ENCODE data around the gene CIDEC. TPM values are rescaled to one million over a fixed set of nuclear protein-coding genes. Genes with fewer than 3 reads are reported as not detected.

The CIDEC gene
- polyA plus RNA-seq, 3 donors, result 0.08 TPM; not detected in 2

DNA sequence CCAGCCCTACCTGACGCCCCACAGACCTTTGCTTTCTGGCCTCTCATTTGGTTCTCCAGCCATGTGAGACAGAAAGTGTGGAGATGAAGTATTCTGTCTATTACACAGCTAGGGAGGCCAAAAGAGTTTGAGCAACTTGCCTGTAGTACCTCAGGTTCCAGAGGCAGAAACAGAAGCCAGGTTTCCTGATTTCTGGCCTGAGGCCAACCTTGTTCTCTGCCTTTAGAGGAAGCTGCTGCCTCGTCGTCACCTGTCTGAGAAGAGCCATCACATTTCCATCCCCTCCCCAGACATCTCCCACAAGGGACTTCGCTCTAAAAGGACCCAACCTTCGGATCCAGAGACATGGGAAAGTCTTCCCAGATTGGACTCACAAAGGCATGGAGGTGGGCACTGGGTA lies 26.4 kb upstream of the CIDEC start:
- no peaks in the 10 kb centered on the region for H3K9me3 Mint-ChIP-seq
- intact Hi-C loops (cut with micrococcal nuclease), result no loop called here
- Histone ChIP-seq H3K27me3 (ENCODE audit: control insufficient read depth in 2 of 2, insufficient read depth in 2 of 2, low read length in 2 of 2) (no peaks in the 10 kb centered on the region), H3K79me2 (ENCODE audit: insufficient read depth, low read length) (no peaks in the 10 kb centered on the region), H2AFZ (ENCODE audit: insufficient read depth, low read depth, low read length, poor library complexity, severe bottlenecking) (no peak overlapping the region), H4K20me1 (ENCODE audit: insufficient read depth, low read length) (no peaks in the 10 kb centered on the region), H3K27ac (ENCODE audit: low read depth in 1 of 2, low read length in 2 of 2) (no peak overlapping the region), H3K36me3 (replicated peaks in 1 of 2; ENCODE audit: control insufficient read depth in 1 of 2, insufficient read depth in 2 of 2, low read length in 2 of 2) (no peaks in the 10 kb centered on the region), H3K9ac (ENCODE audit: insufficient read depth, low read length, poor library complexity, severe bottlenecking) (no peak overlapping the region), H3K4me1 (ENCODE audit: control insufficient read depth in 1 of 2, insufficient read depth in 2 of 2, low read length in 2 of 2) (peaks cover 7 to 14% of the 10 kb centered on the region in 2 donors), H3K9me3 (replicated peaks in 1 of 2; ENCODE audit: control insufficient read depth in 1 of 2, insufficient read depth in 1 of 2, low read length in 2 of 2) (no peaks in the 10 kb centered on the region), H3K4me3 (replicated peaks in 1 of 3; ENCODE audit: low read depth in 2 of 3, low read length in 3 of 3) (no peak overlapping the region), H3K4me2 (replicated peaks; ENCODE audit: extremely low read depth, low read length, poor library complexity, severe bottlenecking) (no peak overlapping the region)
- H3K4me1 Mint-ChIP-seq, result peaks cover 25% of the 10 kb centered on the region
- WGBS (ENCODE audit: insufficient coverage), result no CpG with 5 or more reads among the region's 5 CpGs
- no peaks in the 10 kb centered on the region for H3K36me3 Mint-ChIP-seq
- H3K27me3 Mint-ChIP-seq (ENCODE audit: low read depth in 3 of 3), result no peaks in the 10 kb centered on the region
- no peak overlapping the region for H3K27ac Mint-ChIP-seq
- TF ChIP-seq, protein P1, sequence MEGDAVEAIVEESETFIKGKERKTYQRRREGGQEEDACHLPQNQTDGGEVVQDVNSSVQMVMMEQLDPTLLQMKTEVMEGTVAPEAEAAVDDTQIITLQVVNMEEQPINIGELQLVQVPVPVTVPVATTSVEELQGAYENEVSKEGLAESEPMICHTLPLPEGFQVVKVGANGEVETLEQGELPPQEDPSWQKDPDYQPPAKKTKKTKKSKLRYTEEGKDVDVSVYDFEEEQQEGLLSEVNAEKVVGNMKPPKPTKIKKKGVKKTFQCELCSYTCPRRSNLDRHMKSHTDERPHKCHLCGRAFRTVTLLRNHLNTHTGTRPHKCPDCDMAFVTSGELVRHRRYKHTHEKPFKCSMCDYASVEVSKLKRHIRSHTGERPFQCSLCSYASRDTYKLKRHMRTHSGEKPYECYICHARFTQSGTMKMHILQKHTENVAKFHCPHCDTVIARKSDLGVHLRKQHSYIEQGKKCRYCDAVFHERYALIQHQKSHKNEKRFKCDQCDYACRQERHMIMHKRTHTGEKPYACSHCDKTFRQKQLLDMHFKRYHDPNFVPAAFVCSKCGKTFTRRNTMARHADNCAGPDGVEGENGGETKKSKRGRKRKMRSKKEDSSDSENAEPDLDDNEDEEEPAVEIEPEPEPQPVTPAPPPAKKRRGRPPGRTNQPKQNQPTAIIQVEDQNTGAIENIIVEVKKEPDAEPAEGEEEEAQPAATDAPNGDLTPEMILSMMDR (IDR thresholded peaks at IDR 0.05), result no peak
- no peak for DNase-seq
- no peak overlapping the region for H3K4me3 Mint-ChIP-seq

DNA sequence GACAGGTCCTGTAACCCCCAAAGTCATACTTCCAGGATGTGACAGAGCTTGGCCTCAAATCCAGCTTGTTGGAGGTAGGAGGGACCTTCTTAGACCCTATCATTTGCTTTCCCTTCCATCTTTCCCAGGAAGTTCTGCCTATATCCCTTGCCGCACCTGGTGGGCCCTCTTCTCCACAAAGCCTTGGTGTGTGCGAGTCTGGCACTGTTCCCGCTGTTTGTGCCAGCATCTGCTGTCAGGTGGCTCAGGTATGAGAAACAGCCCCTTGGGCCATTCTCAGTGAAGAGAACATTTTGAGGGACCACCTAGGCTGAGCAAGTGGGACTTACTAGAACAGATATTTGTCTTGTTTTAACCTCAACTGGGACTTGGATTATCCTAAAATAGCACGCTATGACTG lies 23.9 kb upstream of the CIDEC start:
- Mint-ChIP-seq H3K4me3 (no peak overlapping the region), H3K27ac (no peak overlapping the region)

More for the DNA sequence above, 23.9 kb upstream of the CIDEC start:
- Mint-ChIP-seq H3K9me3 (no peaks in the 10 kb centered on the region), H3K27me3 (ENCODE audit: low read depth in 3 of 3) (peaks cover 0 to under 1% (median 0%) of the 10 kb centered on the region in 3 donors), H3K36me3 (no peaks in the 10 kb centered on the region), H3K4me1 (peaks cover 24% of the 10 kb centered on the region)
- 90% methylated on average over 3 of the region's 4 CpGs for WGBS (ENCODE audit: insufficient coverage)
- Histone ChIP-seq H3K4me3 (replicated peaks in 1 of 3; ENCODE audit: low read depth in 2 of 3, low read length in 3 of 3) (no peak overlapping the region), H3K36me3 (replicated peaks in 1 of 2; ENCODE audit: control insufficient read depth in 1 of 2, insufficient read depth in 2 of 2, low read length in 2 of 2) (no peaks in the 10 kb centered on the region), H4K20me1 (ENCODE audit: insufficient read depth, low read length) (no peaks in the 10 kb centered on the region), H3K9ac (ENCODE audit: insufficient read depth, low read length, poor library complexity, severe bottlenecking) (no peak overlapping the region), H3K27me3 (ENCODE audit: control insufficient read depth in 2 of 2, insufficient read depth in 2 of 2, low read length in 2 of 2) (no peaks in the 10 kb centered on the region), H3K4me1 (ENCODE audit: control insufficient read depth in 1 of 2, insufficient read depth in 2 of 2, low read length in 2 of 2) (peaks cover 7 to 14% of the 10 kb centered on the region in 2 donors), H3K79me2 (ENCODE audit: insufficient read depth, low read length) (no peaks in the 10 kb centered on the region), H3K9me3 (replicated peaks in 1 of 2; ENCODE audit: control insufficient read depth in 1 of 2, insufficient read depth in 1 of 2, low read length in 2 of 2) (no peaks in the 10 kb centered on the region), H2AFZ (ENCODE audit: insufficient read depth, low read depth, low read length, poor library complexity, severe bottlenecking) (no peak overlapping the region), H3K4me2 (replicated peaks; ENCODE audit: extremely low read depth, low read length, poor library complexity, severe bottlenecking) (no peak overlapping the region), H3K27ac (ENCODE audit: low read depth in 1 of 2, low read length in 2 of 2) (no peak overlapping the region)
- no peak for DNase-seq
- TF ChIP-seq, protein P1 (IDR thresholded peaks at IDR 0.05), result no peak
- intact Hi-C loops (cut with micrococcal nuclease), result no loop called here

Measured in CD14-positive monocyte (primary cell).